ENCODE data around the gene CHRNB1.

DNA sequence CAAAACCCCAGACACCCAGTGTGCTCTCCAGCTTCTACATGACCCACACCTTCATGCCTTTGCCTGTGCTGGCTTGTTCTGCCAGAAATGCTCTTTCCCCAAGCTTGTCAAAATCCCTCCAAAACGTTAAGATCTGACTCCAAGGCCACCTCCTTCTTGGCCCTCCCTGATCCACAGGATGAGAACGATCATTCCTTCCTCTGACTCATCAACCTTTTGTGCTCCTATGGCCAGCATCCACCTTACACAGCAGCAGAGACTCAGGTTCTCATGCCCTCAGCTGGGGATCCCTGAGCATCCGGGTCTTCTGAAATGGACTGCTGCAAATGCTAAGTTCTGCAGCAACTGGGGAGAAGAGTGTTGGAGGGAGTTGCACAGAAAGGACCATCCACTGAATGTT, 31.6 kb downstream of the CHRNB1 start:
- TF ChIP-seq, protein P1, sequence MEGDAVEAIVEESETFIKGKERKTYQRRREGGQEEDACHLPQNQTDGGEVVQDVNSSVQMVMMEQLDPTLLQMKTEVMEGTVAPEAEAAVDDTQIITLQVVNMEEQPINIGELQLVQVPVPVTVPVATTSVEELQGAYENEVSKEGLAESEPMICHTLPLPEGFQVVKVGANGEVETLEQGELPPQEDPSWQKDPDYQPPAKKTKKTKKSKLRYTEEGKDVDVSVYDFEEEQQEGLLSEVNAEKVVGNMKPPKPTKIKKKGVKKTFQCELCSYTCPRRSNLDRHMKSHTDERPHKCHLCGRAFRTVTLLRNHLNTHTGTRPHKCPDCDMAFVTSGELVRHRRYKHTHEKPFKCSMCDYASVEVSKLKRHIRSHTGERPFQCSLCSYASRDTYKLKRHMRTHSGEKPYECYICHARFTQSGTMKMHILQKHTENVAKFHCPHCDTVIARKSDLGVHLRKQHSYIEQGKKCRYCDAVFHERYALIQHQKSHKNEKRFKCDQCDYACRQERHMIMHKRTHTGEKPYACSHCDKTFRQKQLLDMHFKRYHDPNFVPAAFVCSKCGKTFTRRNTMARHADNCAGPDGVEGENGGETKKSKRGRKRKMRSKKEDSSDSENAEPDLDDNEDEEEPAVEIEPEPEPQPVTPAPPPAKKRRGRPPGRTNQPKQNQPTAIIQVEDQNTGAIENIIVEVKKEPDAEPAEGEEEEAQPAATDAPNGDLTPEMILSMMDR (IDR thresholded peaks at IDR 0.05): no peak
- no peak for TF ChIP-seq POLR2A (IDR thresholded peaks at IDR 0.05)

All from tibial nerve (tissue), 3 donors.